Mesothelial cell of epicardium (in vitro differentiated cells): Measurements from ENCODE around the gene KLF12. TPM values are rescaled to one million over a fixed set of nuclear protein-coding genes. Genes with fewer than 3 reads are reported as not detected.

Source experiments
- DNase-seq, 2 experiments: peaks; one replicate each; pipeline ENCODE4 v3.0.0; 2021; ENCODE audit warnings: low spot score in 2 of 2; ENCODE audit not compliant: unreplicated experiment in 2 of 2
- H3K27ac Mint-ChIP-seq: 2 replicates; pipeline ENCODE4 v1.8.0; 2021; ENCODE audit warnings: mixed read lengths
- H3K27me3 Mint-ChIP-seq: 2 replicates; pipeline ENCODE4 v1.8.0; 2021; ENCODE audit warnings: low read depth, mixed read lengths
- H3K36me3 Mint-ChIP-seq: 2 replicates; pipeline ENCODE4 v1.8.0; 2021; ENCODE audit warnings: mixed read lengths
- H3K4me1 Mint-ChIP-seq: 2 replicates; pipeline ENCODE4 v1.8.0; 2021; ENCODE audit warnings: mixed read lengths
- H3K4me3 Mint-ChIP-seq: 2 replicates; pipeline ENCODE4 v1.8.0; 2021; ENCODE audit warnings: mild to moderate bottlenecking, moderate library complexity, mixed read lengths
- H3K9me3 Mint-ChIP-seq: 2 replicates; pipeline ENCODE4 v1.8.0; 2021; ENCODE audit warnings: mixed read lengths
- total RNA-seq: library from RNA; stranded (reverse); gene quantifications from 3 replicates; pipeline ENCODE4 v1.2.1, GENCODE V29; 2021
- TF ChIP-seq, protein P1 (sequence below): fragments of 200-600 bp; sonication (generic); IDR thresholded peaks from one replicate; pipeline ENCODE4 v1.5.0; 2021; ENCODE audit warnings: antibody characterized with exemption; ENCODE audit not compliant: unreplicated experiment

Gene KLF12
- total RNA-seq, 1 donor from 2014 or later = 33.9 TPM

DNA sequence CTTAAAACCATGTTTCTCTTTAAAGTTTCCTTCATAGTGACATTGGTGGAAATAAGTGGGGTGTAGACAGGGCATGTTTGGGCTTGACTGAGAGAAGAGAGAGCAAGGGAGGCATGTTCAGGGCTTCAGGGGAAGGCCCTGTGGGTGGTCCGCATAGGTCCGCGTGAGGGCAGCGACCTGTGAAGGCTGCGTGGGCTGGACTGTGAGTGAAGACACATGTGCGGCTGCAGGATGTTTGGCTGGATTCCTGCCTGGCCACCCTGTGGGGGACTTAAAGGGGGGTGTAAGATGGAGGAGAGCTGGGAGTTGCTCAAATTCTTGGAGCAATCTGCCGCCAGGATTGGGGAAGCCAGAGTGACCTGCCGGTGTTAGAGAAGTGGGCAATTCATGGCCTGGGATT, 23.8 kb upstream of the KLF12 start:
- Mint-ChIP-seq H3K36me3 (no peaks in the 10 kb centered on the region), H3K4me3 (no peak overlapping the region), H3K4me1 (peaks cover 8% of the 10 kb centered on the region), H3K9me3 (no peaks in the 10 kb centered on the region), H3K27ac (peak overlapping the region; percentile 31), H3K27me3 (no peaks in the 10 kb centered on the region)
- TF ChIP-seq, protein P1, sequence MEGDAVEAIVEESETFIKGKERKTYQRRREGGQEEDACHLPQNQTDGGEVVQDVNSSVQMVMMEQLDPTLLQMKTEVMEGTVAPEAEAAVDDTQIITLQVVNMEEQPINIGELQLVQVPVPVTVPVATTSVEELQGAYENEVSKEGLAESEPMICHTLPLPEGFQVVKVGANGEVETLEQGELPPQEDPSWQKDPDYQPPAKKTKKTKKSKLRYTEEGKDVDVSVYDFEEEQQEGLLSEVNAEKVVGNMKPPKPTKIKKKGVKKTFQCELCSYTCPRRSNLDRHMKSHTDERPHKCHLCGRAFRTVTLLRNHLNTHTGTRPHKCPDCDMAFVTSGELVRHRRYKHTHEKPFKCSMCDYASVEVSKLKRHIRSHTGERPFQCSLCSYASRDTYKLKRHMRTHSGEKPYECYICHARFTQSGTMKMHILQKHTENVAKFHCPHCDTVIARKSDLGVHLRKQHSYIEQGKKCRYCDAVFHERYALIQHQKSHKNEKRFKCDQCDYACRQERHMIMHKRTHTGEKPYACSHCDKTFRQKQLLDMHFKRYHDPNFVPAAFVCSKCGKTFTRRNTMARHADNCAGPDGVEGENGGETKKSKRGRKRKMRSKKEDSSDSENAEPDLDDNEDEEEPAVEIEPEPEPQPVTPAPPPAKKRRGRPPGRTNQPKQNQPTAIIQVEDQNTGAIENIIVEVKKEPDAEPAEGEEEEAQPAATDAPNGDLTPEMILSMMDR = no peak
- no peak for DNase-seq

DNA sequence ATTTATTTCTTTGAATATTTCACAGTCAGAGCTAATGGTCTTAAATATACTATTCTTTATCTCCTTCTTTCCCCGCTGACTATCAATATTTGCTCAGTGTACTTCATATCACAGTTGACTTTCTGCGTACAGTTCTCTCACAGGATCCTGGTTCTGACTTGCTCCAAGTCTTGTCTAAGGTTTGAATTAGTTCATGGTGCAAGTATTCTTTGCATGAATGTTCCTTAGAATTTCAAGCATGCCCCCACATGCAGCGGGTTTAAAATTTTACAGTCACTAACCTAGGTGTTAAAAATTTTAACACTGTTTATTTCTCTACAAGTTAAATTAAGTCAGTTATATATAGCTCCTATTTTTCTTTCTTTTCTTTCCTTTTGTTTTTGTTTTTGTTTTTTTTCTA, 20.8 kb upstream of the KLF12 start:
- Mint-ChIP-seq H3K27ac (no peak overlapping the region), H3K9me3 (no peaks in the 10 kb centered on the region), H3K4me1 (peaks cover 8% of the 10 kb centered on the region), H3K4me3 (no peak overlapping the region), H3K36me3 (no peaks in the 10 kb centered on the region), H3K27me3 (no peaks in the 10 kb centered on the region)
- TF ChIP-seq, protein P1 = no peak
- no peak for DNase-seq

DNA sequence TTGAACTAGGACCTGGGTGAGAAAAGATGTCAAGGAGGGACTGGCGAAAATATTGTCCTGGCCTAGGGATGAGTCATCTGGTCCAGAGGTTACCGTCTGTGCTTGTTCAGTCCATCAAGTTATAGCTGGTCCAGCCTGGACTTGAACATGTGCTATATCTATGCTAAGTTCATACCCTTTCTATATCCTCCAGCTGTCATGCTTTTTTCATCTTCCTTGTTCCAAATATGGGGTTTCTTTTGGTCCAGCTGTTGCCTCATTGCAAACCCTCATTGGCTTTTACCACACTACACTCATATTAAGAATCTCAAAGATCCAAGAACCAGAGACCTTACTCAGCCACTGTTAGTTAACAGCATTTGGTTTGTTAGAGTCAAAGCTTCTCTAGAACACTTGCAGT, 19.1 kb upstream of the KLF12 start:
- Mint-ChIP-seq H3K27ac (no peak overlapping the region), H3K36me3 (no peaks in the 10 kb centered on the region), H3K4me1 (peaks cover 11% of the 10 kb centered on the region), H3K4me3 (no peak overlapping the region), H3K27me3 (no peaks in the 10 kb centered on the region), H3K9me3 (no peaks in the 10 kb centered on the region)
- DNase-seq = no peak
- TF ChIP-seq, protein P1 = no peak

DNA sequence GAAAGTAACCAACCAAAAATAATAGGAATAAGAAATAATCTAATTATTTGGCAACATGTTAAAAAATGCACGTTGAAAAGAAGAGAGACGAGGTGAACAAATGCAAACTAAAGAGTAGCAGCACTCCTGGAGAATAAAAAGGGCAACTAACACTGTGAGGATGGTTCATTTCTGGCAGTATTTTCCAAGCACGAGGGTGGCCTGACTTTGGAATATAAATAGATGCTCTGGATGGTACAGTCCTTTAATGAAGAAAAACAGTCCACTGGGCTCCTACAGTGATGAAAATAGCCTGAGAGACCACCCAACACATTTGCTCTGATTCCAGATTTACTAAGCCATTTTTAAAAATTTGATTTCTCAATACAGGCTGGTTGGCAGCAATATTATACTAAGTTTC, 17.7 kb upstream of the KLF12 start:
- no peak for DNase-seq

DNA sequence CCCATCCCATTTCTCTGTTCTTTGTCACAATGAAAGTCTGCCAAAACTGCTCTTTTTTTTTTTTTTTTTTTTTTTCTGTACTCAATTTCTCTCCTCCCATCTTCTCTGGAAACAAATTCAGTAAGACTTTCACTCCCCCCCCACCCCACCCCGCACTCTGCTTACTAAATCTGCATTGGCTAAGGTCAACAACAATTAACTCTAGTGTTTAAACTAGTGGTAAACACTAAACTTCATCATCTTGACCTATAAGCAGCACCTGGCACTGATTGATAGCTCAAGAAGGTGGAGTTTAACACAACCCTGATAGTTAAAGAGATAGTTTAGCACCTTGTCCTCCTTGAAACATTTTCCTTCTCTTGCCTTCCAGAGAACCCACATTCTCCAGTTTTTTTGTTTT, 14.1 kb upstream of the KLF12 start:
- Mint-ChIP-seq H3K4me3 (no peak overlapping the region), H3K27me3 (no peaks in the 10 kb centered on the region), H3K9me3 (no peaks in the 10 kb centered on the region), H3K36me3 (no peaks in the 10 kb centered on the region), H3K27ac (no peak overlapping the region), H3K4me1 (peaks cover 30% of the 10 kb centered on the region)
- no peak for DNase-seq
- TF ChIP-seq, protein P1 = no peak

More for the DNA sequence above, 17.7 kb upstream of the KLF12 start:
- no peaks in the 10 kb centered on the region for H3K36me3 Mint-ChIP-seq
- H3K4me1 Mint-ChIP-seq = peaks cover 6% of the 10 kb centered on the region
- H3K27me3 Mint-ChIP-seq = no peaks in the 10 kb centered on the region
- no peak overlapping the region for H3K4me3 Mint-ChIP-seq
- no peak overlapping the region for H3K27ac Mint-ChIP-seq
- H3K9me3 Mint-ChIP-seq = no peaks in the 10 kb centered on the region
- TF ChIP-seq, protein P1 = no peak
